HG02884 (cell line): ENCODE results near the gene ASXL1.

Experiments used
- ATAC-seq: cut with Tn5 transposase; IDR thresholded peaks from one replicate; pipeline ENCODE4 v1.9.1; 2021; ENCODE audit warnings: mild to moderate bottlenecking, moderate library complexity; ENCODE audit not compliant: unreplicated experiment

Gene ASXL1

GRCh38 chr20:32450484-32451061 is 92.4 kb downstream of the ASXL1 start:
- ATAC-seq = no peak

DNA sequence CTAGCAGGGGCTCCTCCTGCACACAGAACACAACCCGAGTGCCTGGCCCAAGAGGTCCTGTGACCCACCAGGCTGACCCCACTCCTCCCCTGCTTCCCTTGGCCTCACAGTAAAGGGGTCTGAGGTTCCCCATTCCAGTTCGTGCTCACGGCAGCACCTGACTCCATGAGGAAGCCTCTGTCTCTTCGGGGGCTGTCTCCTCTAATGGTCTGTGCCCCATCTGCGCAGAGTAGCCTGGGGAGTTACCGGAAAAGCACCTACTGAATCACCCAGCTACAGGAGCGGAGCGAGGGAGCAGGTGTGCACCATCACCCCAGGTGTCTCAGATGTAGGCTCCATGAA is 93.2 kb downstream of the ASXL1 start:
- no peak for ATAC-seq

GRCh38 chr20:32451682-32452461 is 93.7 kb downstream of the ASXL1 start:
- ATAC-seq = no peak

GRCh38 chr20:32452776-32453466 is 94.8 kb downstream of the ASXL1 start:
- ATAC-seq = no peak

DNA sequence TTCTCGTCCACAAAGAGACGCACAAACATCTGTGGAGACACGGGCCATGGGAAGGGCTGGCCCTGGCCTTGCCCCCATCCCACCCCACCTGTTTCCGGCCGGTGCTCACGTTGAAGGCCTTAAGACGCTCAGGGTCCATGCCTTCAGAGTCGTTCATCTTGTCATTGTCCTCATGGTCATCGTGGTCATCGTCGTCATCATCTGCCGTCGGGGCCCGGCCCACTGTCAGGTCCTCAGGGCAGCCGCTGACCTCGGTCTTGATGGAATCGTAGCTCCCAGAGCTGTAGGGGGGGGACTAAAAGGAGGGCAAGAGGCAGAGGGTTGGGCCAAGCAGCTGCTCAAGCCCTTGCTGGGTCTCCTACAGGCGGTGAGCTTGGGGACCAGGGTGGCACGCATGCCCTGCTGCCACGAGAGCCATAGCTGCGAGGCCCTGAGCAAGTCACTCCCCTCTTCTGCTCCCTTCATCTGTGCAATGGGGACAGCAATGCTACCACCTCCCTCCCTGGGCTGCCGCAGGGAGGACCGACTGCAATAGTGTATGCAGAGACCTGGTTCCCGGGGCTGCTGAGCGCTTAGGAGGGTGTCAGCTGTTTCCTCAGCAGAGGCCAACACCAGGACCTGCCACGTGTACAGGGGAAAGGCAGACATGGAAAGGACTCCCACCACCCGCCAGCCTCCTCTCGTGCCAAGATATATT is 95.5 kb downstream of the ASXL1 start:
- ATAC-seq = no peak

DNA sequence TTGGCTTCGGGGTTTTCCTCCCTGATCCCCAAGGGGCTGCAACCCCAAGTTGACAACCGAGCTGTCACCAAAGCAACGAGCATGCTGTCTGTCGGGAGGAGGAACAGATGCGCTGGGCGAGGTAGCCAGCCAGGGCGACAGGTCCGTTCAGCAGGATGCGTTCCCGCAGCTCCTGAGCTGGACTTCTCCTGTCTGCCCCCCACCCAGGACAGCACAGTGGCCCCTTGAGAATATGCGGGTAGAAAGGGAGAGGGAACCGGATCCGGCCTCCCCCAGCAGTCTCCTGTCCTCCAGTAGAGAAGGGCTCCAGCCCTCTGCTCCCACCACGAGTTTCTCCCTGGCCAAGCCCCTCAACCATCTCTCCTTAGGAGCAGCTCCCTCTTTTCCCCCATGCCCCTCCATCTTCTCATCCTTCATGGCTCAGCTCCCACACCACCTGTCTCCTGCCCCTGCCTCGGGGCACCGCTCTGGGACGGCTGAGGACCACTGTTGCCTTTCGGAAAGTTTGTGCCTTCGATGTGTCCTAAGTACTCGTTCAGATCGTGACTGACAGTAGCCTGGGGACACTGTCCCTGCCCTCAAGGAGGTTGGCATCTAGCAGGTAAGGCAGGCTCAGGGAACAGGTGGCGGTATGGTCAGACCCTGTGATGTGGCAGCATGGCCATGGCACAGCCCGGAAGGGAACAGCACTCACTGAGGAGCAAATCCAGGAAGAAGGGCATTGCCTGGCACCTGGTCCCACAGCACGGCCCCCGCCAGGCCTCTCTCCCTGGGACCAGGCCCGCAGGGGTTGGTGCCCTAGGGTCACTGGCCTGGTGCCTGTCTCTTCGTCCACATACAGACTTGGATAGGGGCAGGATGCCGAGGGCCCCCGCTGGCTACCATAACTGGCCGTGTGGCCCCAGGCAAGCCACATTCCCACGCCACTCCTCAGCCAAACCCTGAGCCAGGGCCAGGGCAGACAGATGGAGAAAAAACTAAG is 96.3 kb downstream of the ASXL1 start:
- ATAC-seq = no peak

DNA sequence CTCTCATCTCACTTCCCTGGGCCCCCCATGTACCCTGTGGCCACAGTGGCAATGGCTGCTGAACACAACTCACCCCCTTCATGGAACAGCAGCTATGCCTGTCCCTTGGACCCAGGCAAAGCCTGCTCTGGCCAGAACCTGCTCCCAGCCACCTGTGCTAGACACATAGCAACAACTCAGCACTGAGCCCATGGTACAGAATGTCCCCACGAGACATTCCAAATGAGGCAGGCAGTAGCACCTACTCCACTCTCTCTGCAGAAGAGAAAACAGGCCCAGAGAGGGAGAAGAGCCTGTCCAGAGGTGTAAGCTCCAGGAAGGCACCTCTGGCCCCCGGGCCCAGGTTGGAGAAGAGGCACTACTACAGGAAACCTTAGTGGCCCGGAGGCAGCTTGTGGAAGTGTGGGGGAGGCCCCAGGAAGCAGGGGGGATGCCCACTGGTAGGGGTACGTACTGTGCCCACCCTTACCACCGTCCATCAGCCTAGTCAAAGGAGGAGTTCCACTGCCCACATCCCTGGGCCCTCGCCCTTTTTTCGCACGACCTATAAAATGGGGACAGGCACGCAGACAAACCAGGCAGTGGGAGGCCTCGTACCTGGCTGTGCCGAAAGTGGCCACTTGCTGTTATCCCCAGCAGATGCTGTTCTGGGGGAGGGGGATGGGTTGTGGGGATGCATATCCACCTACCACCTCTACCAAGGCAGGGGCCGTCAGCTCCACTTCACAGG is 97.2 kb downstream of the ASXL1 start:
- ATAC-seq = no peak

DNA sequence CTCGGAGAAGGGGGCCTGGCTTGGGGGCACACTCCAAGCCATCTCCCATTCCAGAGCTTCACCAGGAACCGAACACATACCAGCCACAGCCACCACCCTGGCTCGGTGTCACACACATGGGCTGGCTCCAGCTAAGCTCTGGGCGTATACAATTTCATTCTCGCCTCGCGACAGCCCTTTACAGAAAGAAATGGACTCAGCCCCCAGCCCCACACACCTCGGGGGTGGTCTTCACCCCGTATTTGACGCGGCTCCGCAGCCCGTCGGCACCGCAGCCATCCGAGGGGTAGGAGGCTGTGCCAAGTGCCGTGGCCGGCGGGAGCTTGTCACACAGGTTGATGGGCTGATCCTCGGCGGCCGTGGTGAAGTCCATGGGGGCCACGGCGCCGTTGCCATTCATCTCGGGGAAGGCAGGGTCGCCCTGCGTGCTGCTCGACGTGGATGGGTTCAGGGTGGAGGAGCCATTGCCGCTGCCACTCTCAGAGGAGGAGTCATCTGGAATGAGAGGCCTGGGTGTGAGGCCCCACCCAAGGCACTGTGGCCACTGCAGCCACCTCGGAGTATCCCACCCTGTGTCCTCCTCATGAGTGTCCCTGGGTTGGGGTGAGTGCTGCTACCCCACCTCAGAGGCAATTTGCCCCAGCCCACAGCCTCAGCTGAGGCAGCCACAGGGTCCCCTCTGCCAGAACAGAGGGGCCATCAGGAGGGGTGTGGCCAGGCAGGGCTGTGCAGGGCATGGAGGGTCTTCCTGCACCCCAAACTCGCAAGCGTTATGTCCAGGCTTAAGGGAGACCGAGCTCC is 98.0 kb downstream of the ASXL1 start:
- no peak for ATAC-seq

DNA sequence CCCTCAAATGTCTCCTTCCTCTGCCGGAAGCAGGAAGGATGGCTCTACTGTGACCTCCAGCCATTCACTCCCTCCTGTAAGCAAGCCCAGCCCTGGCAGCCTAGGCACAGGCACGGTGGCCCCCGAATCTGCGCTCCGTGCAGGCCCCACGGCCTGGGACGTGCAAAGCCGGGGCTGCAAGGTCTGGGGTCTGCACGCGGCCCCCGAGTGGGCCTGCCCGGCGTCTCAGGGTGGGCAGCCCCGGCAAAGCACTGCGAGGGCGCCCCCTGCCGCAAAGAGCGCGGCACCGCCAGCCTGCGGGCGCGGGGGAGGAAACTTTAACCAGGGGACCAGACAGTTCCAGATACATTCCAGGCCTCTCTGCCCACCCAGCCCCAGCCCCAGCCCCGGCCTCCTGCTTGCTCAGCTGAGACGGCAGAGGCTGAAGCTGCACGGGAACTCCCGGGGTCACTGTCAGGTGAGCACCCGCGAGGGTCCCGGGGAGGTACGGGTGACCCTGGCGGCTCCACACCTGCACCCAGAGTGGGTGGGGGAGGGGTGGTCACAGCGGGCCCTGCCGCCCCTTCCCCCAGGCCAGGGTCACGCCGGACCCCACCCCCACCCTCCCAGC is 98.8 kb downstream of the ASXL1 start:
- no peak for ATAC-seq

- no peak for ATAC-seq
These were observed 99.4 kb downstream of the ASXL1 start for GRCh38 chr20:32457479-32457986.

DNA sequence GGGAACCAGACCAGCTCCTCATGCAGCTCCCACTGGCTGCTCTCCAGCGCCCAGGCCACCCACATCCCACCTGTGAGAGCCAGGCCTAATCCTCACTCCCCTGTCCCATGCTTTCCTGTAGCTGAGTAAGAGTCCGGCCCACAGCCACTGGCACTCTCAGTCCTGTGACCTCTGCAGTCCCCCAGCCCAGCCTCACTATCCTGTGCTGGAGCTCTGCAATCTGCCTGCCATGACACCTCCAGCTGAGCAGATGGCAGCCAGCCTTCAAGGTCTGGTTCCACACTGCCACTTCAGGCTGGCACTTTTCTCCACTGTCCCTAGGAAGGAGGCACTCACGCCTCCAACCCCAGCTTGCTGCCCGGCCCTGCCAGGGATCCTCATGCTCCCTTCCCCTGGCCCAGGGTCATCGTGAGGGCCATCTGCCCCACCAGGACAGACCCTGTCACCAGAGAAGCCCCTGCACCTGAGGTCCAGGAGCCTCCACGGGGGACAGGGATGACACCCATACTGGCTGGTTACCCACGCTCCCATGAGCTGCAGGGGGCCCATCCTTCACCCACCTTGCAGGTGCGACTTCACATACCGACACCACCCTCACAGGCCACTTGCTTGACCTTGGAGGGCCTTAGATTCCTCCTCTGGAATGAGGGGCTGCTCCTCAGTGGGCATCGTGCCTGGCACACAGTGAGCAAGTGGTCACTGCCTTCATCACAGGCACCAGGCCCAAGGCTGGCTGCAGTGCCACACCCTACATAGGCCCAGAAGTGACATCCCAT is 100.1 kb downstream of the ASXL1 start:
- ATAC-seq = no peak

DNA sequence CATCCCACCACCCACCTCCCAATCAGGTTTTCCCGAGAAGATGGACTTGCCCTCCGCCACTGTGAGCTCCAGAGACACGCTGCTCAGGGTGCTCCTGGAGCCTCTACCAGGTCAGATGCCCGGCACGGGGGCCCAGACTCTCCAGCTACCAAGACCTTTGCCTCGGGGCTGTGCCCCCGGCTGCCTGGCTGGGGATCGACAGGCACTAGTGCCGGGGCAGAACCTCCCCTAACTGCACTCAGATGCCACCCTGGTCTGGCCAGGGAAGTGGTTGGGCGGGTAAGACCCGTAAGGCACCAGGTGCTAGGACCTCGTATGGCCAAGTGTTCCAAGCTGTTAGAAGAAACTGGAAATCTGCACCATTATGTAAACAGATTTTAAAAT is 100.7 kb downstream of the ASXL1 start:
- no peak for ATAC-seq

- no peak for ATAC-seq
These were observed 102.1 kb downstream of the ASXL1 start for GRCh38 chr20:32460231-32460630.

- no peak for ATAC-seq
These were observed 102.7 kb downstream of the ASXL1 start for GRCh38 chr20:32460683-32461320.

- no peak for ATAC-seq
These were observed 103.9 kb downstream of the ASXL1 start for GRCh38 chr20:32461836-32462600.

DNA sequence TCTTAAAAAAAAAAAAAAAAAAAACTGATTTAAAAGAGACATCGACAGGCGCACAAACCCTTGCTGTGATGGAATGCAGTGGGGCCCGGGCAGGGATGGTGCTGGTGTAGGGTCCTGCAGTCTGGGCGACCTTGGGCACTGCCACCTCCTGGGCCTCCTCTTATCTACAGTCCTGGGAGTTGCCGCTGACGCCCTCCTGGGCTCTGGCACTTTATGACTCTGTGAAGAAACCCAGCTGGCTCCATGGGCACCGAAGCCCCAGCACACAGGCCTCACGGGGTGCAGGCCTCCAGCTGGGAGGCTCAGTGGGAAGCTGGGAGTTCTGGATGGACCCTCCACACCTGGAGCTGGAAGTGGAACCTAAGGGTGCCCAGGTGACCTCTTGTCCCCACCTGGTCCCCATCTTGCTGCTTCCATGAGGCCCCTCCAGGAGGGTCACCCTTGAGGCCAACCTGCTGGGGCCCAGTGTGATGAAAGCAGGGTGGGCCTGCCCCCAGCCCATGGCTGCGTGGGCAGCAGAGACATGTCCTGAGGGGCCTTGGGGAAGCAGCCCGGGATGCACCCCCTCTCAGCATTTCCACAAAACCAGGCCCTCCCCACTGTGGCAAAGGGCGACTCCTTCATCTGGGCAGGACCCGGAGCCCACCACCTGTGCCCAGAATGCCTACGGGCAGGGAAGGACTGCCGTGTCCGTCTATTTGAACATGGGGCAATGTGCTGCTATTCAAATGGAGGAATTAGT is 104.9 kb downstream of the ASXL1 start:
- no peak for ATAC-seq
